ENCODE measurements around the gene ODAD4. TPM values are rescaled to one million over a fixed set of nuclear protein-coding genes. Genes with fewer than 3 reads are reported as not detected.

ODAD4 gene
- total and polyA plus RNA-seq, 2 donors from 2014 or later: 4.6 to 6.0 TPM

GRCh38 chr17:41977991-41978390 lies 47.6 kb downstream of the ODAD4 start:
- no peak for TF ChIP-seq CTCF (IDR thresholded peaks at IDR 0.05; ENCODE audit: borderline replicate concordance, extremely low read depth, insufficient read depth)
- DNase-seq: peak in 2 of 5 donors; percentile 25 to 44
- Histone ChIP-seq H3K27me3 (ENCODE audit: control insufficient read depth, insufficient read depth, low read length) (no peaks in the 10 kb centered on the region), H3K27ac (ENCODE audit: low read depth in 2 of 2, low read length in 2 of 2) (no peak overlapping the region), H3K4me3 (ENCODE audit: low read length in 3 of 3) (no peak overlapping the region), H3K9ac (ENCODE audit: low read length in 3 of 3) (no peak overlapping the region), H3K36me3 (ENCODE audit: control insufficient read depth in 2 of 3, insufficient read depth in 3 of 3, low read length in 3 of 3) (peaks cover 4 to 48% (median 20%) of the 10 kb centered on the region in 3 donors), H3K9me3 (ENCODE audit: control insufficient read depth in 2 of 3, insufficient read depth in 1 of 3, low read length in 3 of 3) (no peaks in the 10 kb centered on the region), H3K4me1 (ENCODE audit: control insufficient read depth in 2 of 3, insufficient read depth in 2 of 3, low read depth in 1 of 3, low read length in 3 of 3) (peaks cover 0 to 32% (median 31%) of the 10 kb centered on the region in 3 donors)
- no peak for FAIRE-seq
- intact Hi-C loops (cut with DNase I): no loop called here

GRCh38 chr17:41982026-41982760 lies 51.8 kb downstream of the ODAD4 start:
- no peaks in the 10 kb centered on the region for H3K27me3 ChIP-seq (ENCODE audit: control insufficient read depth, insufficient read depth, low read length)
- intact Hi-C loops (cut with DNase I): no loop called here
- H3K4me1 ChIP-seq (ENCODE audit: control insufficient read depth in 2 of 3, insufficient read depth in 2 of 3, low read depth in 1 of 3, low read length in 3 of 3): peaks cover 0 to 4% (median 4%) of the 10 kb centered on the region in 3 donors
- FAIRE-seq (no peak), DNase-seq (peak in 1 of 5 donors; percentile 43)
- H3K27ac ChIP-seq (ENCODE audit: low read depth in 2 of 2, low read length in 2 of 2): no peak overlapping the region
- H3K9ac ChIP-seq (ENCODE audit: low read length in 3 of 3): no peak overlapping the region
- no peaks in the 10 kb centered on the region for H3K9me3 ChIP-seq (ENCODE audit: control insufficient read depth in 2 of 3, insufficient read depth in 1 of 3, low read length in 3 of 3)
- no peak overlapping the region for H3K4me3 ChIP-seq (ENCODE audit: low read length in 3 of 3)
- peaks cover 9 to 41% (median 30%) of the 10 kb centered on the region in 3 donors for H3K36me3 ChIP-seq (ENCODE audit: control insufficient read depth in 2 of 3, insufficient read depth in 3 of 3, low read length in 3 of 3)
- TF ChIP-seq CTCF (IDR thresholded peaks at IDR 0.05; ENCODE audit: borderline replicate concordance, extremely low read depth, insufficient read depth): no peak

- Histone ChIP-seq H3K36me3 (ENCODE audit: control insufficient read depth in 2 of 3, insufficient read depth in 3 of 3, low read length in 3 of 3) (peaks cover 23 to 60% (median 44%) of the 10 kb centered on the region in 3 donors), H3K9me3 (ENCODE audit: control insufficient read depth in 2 of 3, insufficient read depth in 1 of 3, low read length in 3 of 3) (no peaks in the 10 kb centered on the region), H3K4me3 (ENCODE audit: low read length in 3 of 3) (no peak overlapping the region), H3K4me1 (ENCODE audit: control insufficient read depth in 2 of 3, insufficient read depth in 2 of 3, low read depth in 1 of 3, low read length in 3 of 3) (no peaks in the 10 kb centered on the region), H3K27me3 (ENCODE audit: control insufficient read depth, insufficient read depth, low read length) (no peaks in the 10 kb centered on the region), H3K27ac (ENCODE audit: low read depth in 2 of 2, low read length in 2 of 2) (no peak overlapping the region), H3K9ac (ENCODE audit: low read length in 3 of 3) (no peak overlapping the region)
- FAIRE-seq: no peak
- peak in 1 of 5 donors; percentile 35 for DNase-seq
- TF ChIP-seq CTCF (IDR thresholded peaks at IDR 0.05; ENCODE audit: borderline replicate concordance, extremely low read depth, insufficient read depth): no peak
- intact Hi-C loops (cut with DNase I): no loop called here
Observed at GRCh38 chr17:41984454-41984853, 54.0 kb downstream of the ODAD4 start.

All from kidney (tissue), 14 donors.